ENCODE measurements around the gene BLID.

The BLID gene

DNA sequence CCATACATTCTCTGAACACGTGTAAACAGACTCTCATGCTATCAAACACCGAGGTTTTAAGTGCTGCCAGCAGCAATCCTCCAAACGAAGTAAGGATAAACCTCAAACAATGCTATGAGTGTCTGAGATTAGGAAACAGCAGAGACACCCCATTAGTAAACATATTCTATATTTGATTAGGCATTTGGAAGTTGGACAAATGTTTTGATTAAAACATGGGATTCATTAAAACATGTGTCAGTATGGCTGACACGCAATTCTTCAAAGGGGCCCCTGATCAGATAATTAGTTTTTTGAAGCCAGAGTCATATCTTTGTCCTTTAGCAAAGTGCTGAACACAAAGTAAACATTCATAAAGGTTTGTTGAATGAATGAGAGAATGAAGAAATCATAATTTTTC lies 33.2 kb upstream of the BLID start:
- no peaks in the 10 kb centered on the region for H3K4me1 Mint-ChIP-seq
- H3K9me3 Mint-ChIP-seq, result no peaks in the 10 kb centered on the region
- H3K36me3 Mint-ChIP-seq, result no peaks in the 10 kb centered on the region
- H3K27ac Mint-ChIP-seq, result no peak overlapping the region
- H3K27me3 Mint-ChIP-seq, result peaks cover 6% of the 10 kb centered on the region
- no peak overlapping the region for H3K4me3 Mint-ChIP-seq

GRCh38 chr11:122146475-122146874 lies 30.5 kb upstream of the BLID start:
- Mint-ChIP-seq H3K4me3 (no peak overlapping the region), H3K36me3 (no peaks in the 10 kb centered on the region), H3K27ac (no peak overlapping the region), H3K9me3 (no peaks in the 10 kb centered on the region), H3K27me3 (peaks cover 6% of the 10 kb centered on the region), H3K4me1 (no peaks in the 10 kb centered on the region)

- H3K4me1 Mint-ChIP-seq, result no peaks in the 10 kb centered on the region
- H3K27ac Mint-ChIP-seq, result no peak overlapping the region
- H3K9me3 Mint-ChIP-seq, result no peaks in the 10 kb centered on the region
Observed at GRCh38 chr11:122145715-122146274, 29.8 kb upstream of the BLID start.

GRCh38 chr11:122144752-122145151 lies 28.7 kb upstream of the BLID start:
- H3K27ac Mint-ChIP-seq, result no peak overlapping the region
- no peaks in the 10 kb centered on the region for H3K36me3 Mint-ChIP-seq
- H3K4me1 Mint-ChIP-seq, result no peaks in the 10 kb centered on the region
- peaks cover 6% of the 10 kb centered on the region for H3K27me3 Mint-ChIP-seq
- no peak overlapping the region for H3K4me3 Mint-ChIP-seq
- H3K9me3 Mint-ChIP-seq, result no peaks in the 10 kb centered on the region

More at GRCh38 chr11:122145715-122146274, 29.8 kb upstream of the BLID start:
- Mint-ChIP-seq H3K4me3 (no peak overlapping the region), H3K27me3 (peaks cover 6% of the 10 kb centered on the region), H3K36me3 (no peaks in the 10 kb centered on the region)

DNA sequence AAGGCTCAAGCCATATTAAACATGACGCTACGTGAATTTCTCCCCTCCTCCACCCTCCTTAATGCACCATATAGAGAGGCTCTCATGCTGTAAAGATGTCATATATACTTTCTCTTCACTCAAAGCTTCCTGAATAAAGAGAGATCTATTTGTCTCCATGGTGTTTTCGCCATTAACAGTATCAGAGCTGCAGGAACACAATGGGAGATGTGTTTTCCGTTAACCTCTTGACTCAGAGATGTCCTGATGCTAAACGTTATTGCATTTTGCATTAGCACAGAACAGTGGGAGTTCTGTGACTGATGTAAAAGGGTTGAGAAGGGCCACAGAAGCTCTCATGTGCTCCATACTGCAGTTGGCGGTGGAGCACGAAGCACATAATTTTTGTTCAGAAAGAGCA lies 25.7 kb upstream of the BLID start:
- peaks cover 9% of the 10 kb centered on the region for H3K27me3 Mint-ChIP-seq
- H3K4me3 Mint-ChIP-seq, result no peak overlapping the region
- H3K27ac Mint-ChIP-seq, result no peak overlapping the region
- no peaks in the 10 kb centered on the region for H3K9me3 Mint-ChIP-seq
- no peaks in the 10 kb centered on the region for H3K36me3 Mint-ChIP-seq
- no peaks in the 10 kb centered on the region for H3K4me1 Mint-ChIP-seq

GRCh38 chr11:122140500-122140899 lies 24.5 kb upstream of the BLID start:
- no peaks in the 10 kb centered on the region for H3K9me3 Mint-ChIP-seq
- no peaks in the 10 kb centered on the region for H3K4me1 Mint-ChIP-seq
- H3K27me3 Mint-ChIP-seq, result peaks cover 5% of the 10 kb centered on the region
- H3K36me3 Mint-ChIP-seq, result no peaks in the 10 kb centered on the region
- H3K27ac Mint-ChIP-seq, result no peak overlapping the region
- H3K4me3 Mint-ChIP-seq, result no peak overlapping the region

DNA sequence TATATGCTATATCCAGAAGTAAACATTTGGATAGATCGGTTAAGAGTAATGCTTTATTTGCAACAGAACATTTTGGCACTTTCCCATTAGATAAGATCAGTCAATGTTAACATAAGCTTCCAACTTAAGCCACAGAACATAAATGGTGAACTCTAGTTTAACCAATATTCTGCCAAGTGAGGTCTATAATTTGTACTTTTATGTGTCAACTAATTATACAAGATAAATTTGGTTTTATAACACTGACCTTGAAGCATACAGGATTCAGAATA lies 23.5 kb upstream of the BLID start:
- peaks cover 3% of the 10 kb centered on the region for H3K27me3 Mint-ChIP-seq
- H3K27ac Mint-ChIP-seq, result no peak overlapping the region
- H3K4me3 Mint-ChIP-seq, result no peak overlapping the region
- H3K36me3 Mint-ChIP-seq, result no peaks in the 10 kb centered on the region
- no peaks in the 10 kb centered on the region for H3K4me1 Mint-ChIP-seq
- no peaks in the 10 kb centered on the region for H3K9me3 Mint-ChIP-seq

- H3K9me3 Mint-ChIP-seq, result no peaks in the 10 kb centered on the region
- no peak overlapping the region for H3K27ac Mint-ChIP-seq
- no peaks in the 10 kb centered on the region for H3K36me3 Mint-ChIP-seq
- no peaks in the 10 kb centered on the region for H3K4me1 Mint-ChIP-seq
- peaks cover 2% of the 10 kb centered on the region for H3K27me3 Mint-ChIP-seq
- no peak overlapping the region for H3K4me3 Mint-ChIP-seq
Observed at GRCh38 chr11:122138744-122139594, 23.0 kb upstream of the BLID start.

DNA sequence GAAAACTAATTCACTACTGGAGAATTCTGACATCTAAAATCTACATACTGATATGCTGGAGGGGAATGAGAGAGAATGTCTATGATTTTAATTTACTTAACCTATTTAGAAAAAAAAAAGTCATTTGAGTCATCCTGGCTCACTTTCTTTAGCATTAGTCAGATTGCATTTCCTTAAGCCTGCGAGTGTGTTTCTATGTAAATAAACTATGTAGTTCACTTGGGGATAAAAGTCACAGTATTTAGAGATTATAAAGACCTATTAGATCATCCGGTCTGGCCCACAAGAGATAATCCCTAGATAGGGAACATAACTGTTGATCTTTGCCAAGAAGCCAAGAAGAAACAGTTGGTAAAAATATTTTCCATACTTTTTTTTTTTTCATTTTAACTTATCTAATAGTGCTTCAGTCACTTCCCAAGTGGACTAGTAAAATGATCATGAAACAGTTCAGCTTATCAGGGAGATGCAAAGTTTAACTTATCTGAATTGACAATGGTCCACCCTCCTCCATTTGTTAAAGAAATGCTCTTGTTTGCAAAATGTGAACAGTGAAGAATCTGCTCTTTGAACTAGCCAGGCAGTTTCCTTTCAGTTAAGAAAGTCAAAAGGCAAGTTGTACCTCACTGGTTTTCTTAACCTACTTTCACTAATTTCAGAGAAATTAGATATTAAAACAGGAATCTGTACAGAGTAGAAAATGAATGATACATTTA lies 21.2 kb upstream of the BLID start:
- H3K9me3 Mint-ChIP-seq, result no peaks in the 10 kb centered on the region
- peaks cover 7% of the 10 kb centered on the region for H3K27me3 Mint-ChIP-seq
- no peak overlapping the region for H3K27ac Mint-ChIP-seq
- H3K36me3 Mint-ChIP-seq, result no peaks in the 10 kb centered on the region
- no peaks in the 10 kb centered on the region for H3K4me1 Mint-ChIP-seq
- H3K4me3 Mint-ChIP-seq, result no peak overlapping the region

GRCh38 chr11:122131126-122131525 lies 15.1 kb upstream of the BLID start:
- no peaks in the 10 kb centered on the region for H3K36me3 Mint-ChIP-seq
- no peaks in the 10 kb centered on the region for H3K4me1 Mint-ChIP-seq
- H3K27me3 Mint-ChIP-seq, result peaks cover 11% of the 10 kb centered on the region
- no peak overlapping the region for H3K27ac Mint-ChIP-seq
- H3K9me3 Mint-ChIP-seq, result no peaks in the 10 kb centered on the region
- no peak overlapping the region for H3K4me3 Mint-ChIP-seq

DNA sequence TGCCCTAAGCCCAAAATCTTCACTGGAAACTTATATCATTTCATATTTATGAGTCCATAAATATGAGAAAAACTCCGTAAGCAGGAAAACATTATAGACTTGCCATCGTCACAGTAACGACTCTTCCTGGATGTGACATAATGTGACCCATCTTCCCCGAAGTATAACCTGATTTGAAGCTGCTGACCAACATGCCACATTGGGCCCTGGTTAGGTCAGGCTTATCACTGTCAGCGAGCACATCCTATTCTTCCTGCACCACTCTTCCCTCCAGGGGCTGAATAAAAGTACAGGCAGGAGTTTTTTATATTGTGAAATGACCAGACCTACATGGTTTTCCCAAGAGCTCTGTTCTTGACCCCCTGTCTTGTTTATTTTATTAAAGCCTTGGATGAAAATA lies 12.1 kb upstream of the BLID start:
- Mint-ChIP-seq H3K4me1 (no peaks in the 10 kb centered on the region), H3K27me3 (peaks cover 11% of the 10 kb centered on the region), H3K9me3 (no peaks in the 10 kb centered on the region), H3K36me3 (no peaks in the 10 kb centered on the region), H3K4me3 (no peak overlapping the region), H3K27ac (no peak overlapping the region)

DNA sequence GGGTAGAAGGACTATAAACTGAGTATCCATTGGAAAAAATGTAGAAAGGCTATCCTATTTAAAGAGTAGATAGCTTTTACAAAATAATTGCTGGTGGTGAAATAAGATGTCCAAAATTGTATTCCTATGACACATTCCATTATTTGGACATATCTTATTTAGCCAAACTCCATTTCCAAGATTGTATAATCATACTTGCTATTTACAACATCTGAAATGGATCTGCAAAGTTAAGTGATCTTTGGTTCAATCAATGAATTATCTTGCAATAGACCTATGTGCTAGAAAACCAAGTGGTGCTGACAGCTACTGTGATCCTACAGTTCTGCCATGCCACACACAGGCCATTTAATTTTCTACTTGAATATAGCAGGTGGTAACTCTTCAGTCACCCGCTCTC lies 11.0 kb upstream of the BLID start:
- peaks cover 6% of the 10 kb centered on the region for H3K27me3 Mint-ChIP-seq
- H3K36me3 Mint-ChIP-seq, result no peaks in the 10 kb centered on the region
- no peaks in the 10 kb centered on the region for H3K9me3 Mint-ChIP-seq
- no peak overlapping the region for H3K4me3 Mint-ChIP-seq
- no peaks in the 10 kb centered on the region for H3K4me1 Mint-ChIP-seq
- no peak overlapping the region for H3K27ac Mint-ChIP-seq

GRCh38 chr11:122126024-122126688 lies 10.1 kb upstream of the BLID start:
- Mint-ChIP-seq H3K27me3 (peaks cover 6% of the 10 kb centered on the region), H3K36me3 (no peaks in the 10 kb centered on the region)

DNA sequence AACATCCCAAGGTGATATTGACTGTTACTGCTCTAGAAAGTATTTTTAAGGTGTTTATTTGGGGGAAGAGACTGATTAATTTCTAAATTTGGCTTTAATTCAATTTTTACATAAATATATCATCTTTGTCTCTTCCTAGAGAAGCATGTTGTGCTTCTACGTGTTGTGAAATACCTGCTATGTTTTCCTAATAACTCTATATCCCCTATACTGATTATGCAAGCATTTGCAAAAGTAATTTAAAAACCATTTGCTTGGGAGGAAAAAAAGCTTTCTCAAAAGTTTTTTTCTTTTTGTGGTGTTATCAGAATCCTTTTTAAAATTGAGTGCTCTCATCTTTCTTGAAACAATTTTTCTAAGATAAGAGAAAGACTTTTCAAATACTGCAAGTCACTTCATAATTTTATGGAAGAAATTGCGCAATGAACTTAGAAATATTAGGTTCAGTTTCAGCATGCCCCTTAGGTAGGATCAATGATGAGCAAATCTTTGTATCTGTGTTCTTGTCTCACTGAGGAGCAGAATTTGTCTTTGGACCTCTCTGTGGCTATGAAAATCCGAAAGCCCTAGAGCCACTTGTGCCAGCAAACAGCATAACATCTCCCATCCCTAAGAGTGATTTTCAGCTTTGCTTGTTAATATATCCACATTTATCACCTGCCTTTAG lies 7.4 kb upstream of the BLID start:
- Mint-ChIP-seq H3K9me3 (no peaks in the 10 kb centered on the region), H3K27ac (no peak overlapping the region), H3K27me3 (peaks cover 6% of the 10 kb centered on the region), H3K4me3 (no peak overlapping the region), H3K36me3 (no peaks in the 10 kb centered on the region), H3K4me1 (no peaks in the 10 kb centered on the region)

More at GRCh38 chr11:122126024-122126688, 10.1 kb upstream of the BLID start:
- Mint-ChIP-seq H3K4me3 (no peak overlapping the region), H3K9me3 (no peaks in the 10 kb centered on the region), H3K27ac (no peak overlapping the region), H3K4me1 (no peaks in the 10 kb centered on the region)

- no peak overlapping the region for H3K4me3 Mint-ChIP-seq
- H3K27me3 Mint-ChIP-seq, result peaks cover 2% of the 10 kb centered on the region
- H3K4me1 Mint-ChIP-seq, result no peaks in the 10 kb centered on the region
- H3K27ac Mint-ChIP-seq, result no peak overlapping the region
- no peaks in the 10 kb centered on the region for H3K9me3 Mint-ChIP-seq
- H3K36me3 Mint-ChIP-seq, result no peaks in the 10 kb centered on the region
Observed at GRCh38 chr11:122122179-122122578, 6.2 kb upstream of the BLID start.

Data from activated naive CD4-positive, alpha-beta T cell treated with anti-CD3 and anti-CD28 coated beads, Interleukin-2, amount 50 U/mL, for 24 hours (primary cell).